Gastroesophageal sphincter (tissue), 4 donors: ENCODE data around the gene AFF2. TPM values are rescaled to one million over a fixed set of nuclear protein-coding genes. Genes with fewer than 3 reads are reported as not detected.

Source experiments
- ATAC-seq: fragments of 150-250 bp; one replicate; pipeline ENCODE4 v1.9.1; 2016; ENCODE audit warnings: mild to moderate bottlenecking, moderate library complexity
- H3K27ac ChIP-seq, 4 donors: fragments of 200-600 bp; sonication (generic) in 3 of 4; 1 replicate in 3 of 4; 2 replicates in 1 of 4; pipeline ENCODE4 v1.5.1; 2016 to 2019
- H3K27me3 ChIP-seq: fragments of 200-600 bp; sonication (generic); one replicate; pipeline ENCODE4 v1.5.1; 2019
- H3K36me3 ChIP-seq, 2 donors: fragments of 200-600 bp; sonication (generic); one replicate each; pipeline ENCODE4 v1.5.1; 2019; ENCODE audit warnings: control low read depth in 1 of 2
- H3K4me1 ChIP-seq, 3 donors: fragments of 200-600 bp; sonication (generic); 1 replicate in 2 of 3; 2 replicates in 1 of 3; pipeline ENCODE4 v1.5.1; 2016 to 2019; ENCODE audit warnings: control low read depth in 2 of 3
- H3K4me3 ChIP-seq, 2 donors: fragments of 200-600 bp; sonication (generic); one replicate each; pipeline ENCODE4 v1.5.1; 2019; ENCODE audit warnings: mild to moderate bottlenecking in 1 of 2, moderate library complexity in 1 of 2
- H3K9me3 ChIP-seq, 3 donors: fragments of 200-600 bp; sonication (generic); one replicate each; pipeline ENCODE4 v1.5.1; 2017 to 2019; ENCODE audit warnings: control low read depth in 2 of 3
- EP300 ChIP-seq: sonication (generic); formaldehyde crosslinking; IDR thresholded peaks from one replicate; pipeline ENCODE4 v1.6.1; 2017; ENCODE audit warnings: antibody characterized with exemption, mild to moderate bottlenecking
- POLR2A ChIP-seq, 2 donors: fragments of 450-650 bp; IDR thresholded peaks; one replicate each; pipeline ENCODE4 v1.6.1; 2017; ENCODE audit warnings: antibody characterized with exemption in 2 of 2, mild to moderate bottlenecking in 2 of 2, moderate library complexity in 1 of 2
- POLR2AphosphoS5 ChIP-seq: sonication (generic); formaldehyde crosslinking; IDR thresholded peaks from one replicate; pipeline ENCODE4 v1.6.1; 2017; ENCODE audit warnings: antibody characterized with exemption
- WGBS, 2 donors: methylation state at CpG; one replicate each; pipeline ENCODE4 v1.1.5; 2018; ENCODE audit warnings: low coverage in 1 of 2; 5-methylcytosine and 5-hydroxymethylcytosine counted together
- total RNA-seq, 4 donors: library from RNA; depleted of rRNA; stranded (reverse); fragments of >200 nt; gene quantifications; one replicate each; pipeline ENCODE4 v1.1.0, GENCODE V29; 2016
- TF ChIP-seq, protein P1 (sequence below), 4 experiments: fragments of 200-600 bp in 2 of 4; fragments of 450-650 bp in 2 of 4; sonication (generic) in 1 of 4; IDR thresholded peaks; one replicate each; pipeline ENCODE4 v1.5.1; 2017 to 2019; ENCODE audit warnings: antibody characterized with exemption in 4 of 4, mild to moderate bottlenecking in 2 of 4, moderate library complexity in 2 of 4

The AFF2 gene
- total RNA-seq, 4 donors from 2014 or later = 1.6 to 6.1 (median 3.6) TPM

DNA sequence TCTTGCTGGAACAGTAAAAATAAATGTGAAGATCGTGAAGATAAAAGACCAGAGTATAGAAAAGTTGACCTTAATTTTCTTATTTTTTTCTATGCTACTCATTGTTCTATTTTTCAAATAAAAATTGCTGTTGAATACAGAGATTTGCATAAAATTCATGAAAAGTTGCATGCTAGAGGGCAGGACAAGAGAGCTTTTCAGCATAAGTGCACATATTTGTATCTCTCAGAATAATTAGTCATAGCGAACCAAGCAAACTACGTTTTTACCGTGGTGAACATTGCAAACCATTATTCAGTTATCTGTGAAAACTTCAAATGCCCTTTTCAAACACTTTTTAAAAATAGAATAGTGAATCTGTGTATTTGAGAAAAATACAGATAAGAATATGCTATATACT is 26.4 kb upstream of the AFF2 start:
- TF ChIP-seq POLR2AphosphoS5 (no peak), EP300 (no peak), POLR2A (IDR thresholded peaks at IDR 0.05) (no peak)
- TF ChIP-seq, protein P1, sequence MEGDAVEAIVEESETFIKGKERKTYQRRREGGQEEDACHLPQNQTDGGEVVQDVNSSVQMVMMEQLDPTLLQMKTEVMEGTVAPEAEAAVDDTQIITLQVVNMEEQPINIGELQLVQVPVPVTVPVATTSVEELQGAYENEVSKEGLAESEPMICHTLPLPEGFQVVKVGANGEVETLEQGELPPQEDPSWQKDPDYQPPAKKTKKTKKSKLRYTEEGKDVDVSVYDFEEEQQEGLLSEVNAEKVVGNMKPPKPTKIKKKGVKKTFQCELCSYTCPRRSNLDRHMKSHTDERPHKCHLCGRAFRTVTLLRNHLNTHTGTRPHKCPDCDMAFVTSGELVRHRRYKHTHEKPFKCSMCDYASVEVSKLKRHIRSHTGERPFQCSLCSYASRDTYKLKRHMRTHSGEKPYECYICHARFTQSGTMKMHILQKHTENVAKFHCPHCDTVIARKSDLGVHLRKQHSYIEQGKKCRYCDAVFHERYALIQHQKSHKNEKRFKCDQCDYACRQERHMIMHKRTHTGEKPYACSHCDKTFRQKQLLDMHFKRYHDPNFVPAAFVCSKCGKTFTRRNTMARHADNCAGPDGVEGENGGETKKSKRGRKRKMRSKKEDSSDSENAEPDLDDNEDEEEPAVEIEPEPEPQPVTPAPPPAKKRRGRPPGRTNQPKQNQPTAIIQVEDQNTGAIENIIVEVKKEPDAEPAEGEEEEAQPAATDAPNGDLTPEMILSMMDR (IDR thresholded peaks at IDR 0.05) = no peak
- Histone ChIP-seq H3K27me3 (no peaks in the 10 kb centered on the region), H3K4me1 (no peaks in the 10 kb centered on the region), H3K4me3 (no peak overlapping the region), H3K9me3 (no peaks in the 10 kb centered on the region), H3K36me3 (no peaks in the 10 kb centered on the region), H3K27ac (no peak overlapping the region)
- WGBS, 2 donors = 45 to 75% methylated on average over 4 of the region's 4 CpGs
- ATAC-seq = no peak

DNA sequence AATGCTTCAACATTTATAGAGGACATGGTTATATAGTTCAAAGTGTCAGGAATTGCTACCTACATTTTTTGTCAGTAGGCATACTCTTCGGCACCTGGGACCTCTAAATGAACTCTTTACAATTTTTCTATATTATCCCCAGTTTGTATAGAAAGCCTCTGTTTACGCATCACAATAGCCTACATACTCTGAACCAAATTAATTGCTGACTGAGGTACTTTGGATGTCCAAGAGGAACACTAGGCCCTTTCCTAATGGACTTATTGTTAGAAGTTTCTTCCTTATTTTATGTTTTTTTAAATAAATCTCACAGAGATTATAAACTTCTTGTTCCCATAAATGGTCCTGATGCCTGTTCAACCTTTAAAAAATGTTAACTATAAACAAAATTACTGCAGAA is 8.4 kb upstream of the AFF2 start:
- 85 to 93% methylated on average over 2 of the region's 2 CpGs for whole genome bisulfite sequencing, 2 donors
- Histone ChIP-seq H3K9me3 (no peaks in the 10 kb centered on the region), H3K4me3 (no peak overlapping the region), H3K27ac (no peak overlapping the region), H3K4me1 (no peaks in the 10 kb centered on the region), H3K36me3 (no peaks in the 10 kb centered on the region), H3K27me3 (no peaks in the 10 kb centered on the region)
- TF ChIP-seq POLR2AphosphoS5 (no peak), EP300 (no peak), POLR2A (IDR thresholded peaks at IDR 0.05) (no peak)
- TF ChIP-seq, protein P1 (IDR thresholded peaks at IDR 0.05) = no peak
- ATAC-seq = no peak

DNA sequence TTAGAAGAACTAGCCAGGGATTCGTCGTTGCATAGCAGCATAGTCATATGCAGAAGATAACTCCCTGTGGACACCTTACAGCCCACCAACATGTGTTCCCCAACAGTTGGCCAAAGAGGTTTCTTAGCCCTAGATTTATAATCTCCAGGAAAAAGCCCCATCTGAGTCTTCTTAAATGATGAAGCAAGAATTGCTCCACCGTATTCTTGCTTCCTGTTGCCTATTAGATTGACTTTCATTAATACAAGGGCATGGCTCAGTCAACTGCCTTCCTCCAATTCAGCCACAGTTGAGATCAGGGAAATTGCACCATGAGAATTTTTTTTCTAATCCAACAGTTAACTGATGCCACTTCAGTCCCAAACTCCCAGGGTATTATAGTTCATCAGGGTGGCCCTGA is 5.2 kb upstream of the AFF2 start:
- no peak overlapping the region for H3K4me3 ChIP-seq
- no peaks in the 10 kb centered on the region for H3K9me3 ChIP-seq
- H3K27me3 ChIP-seq = no peaks in the 10 kb centered on the region
- H3K4me1 ChIP-seq = no peaks in the 10 kb centered on the region
- H3K27ac ChIP-seq = no peak overlapping the region
- WGBS, 2 donors = 69 to 77% methylated on average over 2 to 3 of the region's 3 CpGs
- no peaks in the 10 kb centered on the region for H3K36me3 ChIP-seq
- no peak for ATAC-seq
- TF ChIP-seq POLR2AphosphoS5 (no peak), POLR2A (IDR thresholded peaks at IDR 0.05) (no peak), EP300 (no peak)
- TF ChIP-seq, protein P1 (IDR thresholded peaks at IDR 0.05) = no peak

DNA sequence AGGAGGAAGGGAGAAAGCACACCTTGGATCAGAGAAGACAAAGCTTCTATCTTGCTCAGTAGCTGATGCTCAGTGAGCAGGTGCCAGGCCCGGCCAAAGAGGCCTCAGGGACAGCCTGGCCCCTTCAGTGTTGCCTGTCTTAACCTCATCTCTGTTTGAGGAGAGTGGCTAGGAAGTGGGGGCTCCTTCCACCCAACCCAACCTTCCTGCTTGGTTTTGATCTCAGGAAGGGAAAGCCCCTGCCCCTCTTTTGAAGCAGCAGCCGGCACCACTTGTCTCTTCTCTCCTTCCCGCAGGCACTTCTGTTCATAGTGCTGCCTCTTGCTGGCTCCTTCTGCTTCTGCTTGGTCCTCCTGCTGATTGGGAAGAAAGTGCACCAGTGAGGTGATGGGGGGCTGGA is 2.4 kb upstream of the AFF2 start:
- 71% methylated on average over 2 of the region's 3 CpGs; no CpG with 5 or more reads in 1 of the 2 donors for WGBS, 2 donors
- Histone ChIP-seq H3K36me3 (no peaks in the 10 kb centered on the region), H3K27me3 (peaks cover 20% of the 10 kb centered on the region), H3K27ac (no peak overlapping the region), H3K4me1 (peaks cover 0 to 10% (median 5%) of the 10 kb centered on the region in 3 donors), H3K9me3 (no peaks in the 10 kb centered on the region), H3K4me3 (no peak overlapping the region)
- no peak for TF ChIP-seq EP300
- TF ChIP-seq, protein P1 (IDR thresholded peaks at IDR 0.05) = no peak
- TF ChIP-seq POLR2A (IDR thresholded peaks at IDR 0.05) = no peak
- TF ChIP-seq POLR2AphosphoS5 = no peak
- ATAC-seq = no peak

DNA sequence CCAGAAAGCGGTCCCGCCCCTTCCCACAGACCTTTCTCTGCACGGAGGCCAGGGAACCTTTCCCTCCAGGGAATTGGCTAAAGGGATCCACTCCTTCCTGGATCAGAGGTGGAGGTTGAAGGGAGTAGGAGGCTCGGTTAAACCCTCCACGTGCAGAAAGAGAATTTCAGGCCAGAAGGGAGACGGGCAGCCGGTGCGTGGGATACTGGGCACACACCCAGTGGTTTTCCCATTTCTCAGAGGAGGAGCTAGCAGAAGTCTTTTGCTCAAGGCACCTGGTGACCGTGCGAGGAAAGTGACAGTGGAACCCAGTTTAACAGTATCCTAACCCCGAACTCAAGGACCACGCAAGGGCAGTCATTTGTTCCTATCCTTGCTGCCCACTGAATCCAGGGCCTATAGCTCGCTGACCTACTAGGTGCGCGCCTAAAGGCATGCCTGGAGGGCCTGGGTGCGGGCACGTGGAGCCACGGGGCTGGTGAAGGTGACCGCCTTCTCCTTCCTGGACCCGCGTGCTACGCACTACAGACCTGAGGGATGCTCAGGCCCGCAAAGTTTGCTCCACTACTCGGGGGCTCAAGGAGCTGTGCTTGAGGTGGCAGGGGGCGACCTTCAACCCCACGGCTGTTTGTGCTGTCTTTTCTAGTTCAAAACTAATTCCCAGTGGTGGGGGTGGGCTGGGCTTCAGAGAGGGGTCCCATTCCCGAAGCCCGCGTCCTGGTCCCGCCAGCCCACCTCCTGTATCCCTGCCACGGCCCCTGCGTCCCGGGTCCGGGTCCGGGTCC is 587 bp upstream of the AFF2 start:
- WGBS, 2 donors = 80% methylated on average over 1 of the region's 35 CpGs; no CpG with 5 or more reads in 1 of the 2 donors
- Histone ChIP-seq H3K36me3 (no peaks in the 10 kb centered on the region), H3K9me3 (no peaks in the 10 kb centered on the region), H3K4me3 (peak overlapping the region in 1 of 2 donors; percentile 53), H3K27ac (no peak overlapping the region), H3K4me1 (peaks cover 0 to 10% (median 5%) of the 10 kb centered on the region in 3 donors), H3K27me3 (peaks cover 38% of the 10 kb centered on the region)
- peak; percentile 10 for ATAC-seq
- TF ChIP-seq EP300 = no peak
- TF ChIP-seq, protein P1 (IDR thresholded peaks at IDR 0.05) = no peak
- no peak for TF ChIP-seq POLR2AphosphoS5
- no peak for TF ChIP-seq POLR2A (IDR thresholded peaks at IDR 0.05)
